ENCODE measurements around the gene PTPRCAP. TPM values are rescaled to one million over a fixed set of nuclear protein-coding genes. Genes with fewer than 3 reads are reported as not detected.

The PTPRCAP gene
- total and polyA plus RNA-seq, 2 experiments from 2014 or later = 3.3 to 3.5 TPM

GRCh38 chr11:67398661-67399563 is 38.6 kb downstream of the PTPRCAP start:
- no peaks in the 10 kb centered on the region for H3K9me2 ChIP-seq (ENCODE audit: insufficient read depth)
- no peak for TF ChIP-seq CREB1 (CRISPR knock-in tag; IDR thresholded peaks at IDR 0.05; ENCODE audit: low read depth)
- TF ChIP-seq REST (IDR thresholded peaks at IDR 0.05; ENCODE audit: unreplicated experiment) = no peak
- TF ChIP-seq ZNF331 (CRISPR knock-in tag; IDR thresholded peaks at IDR 0.05; ENCODE audit: low read depth) = no peak
- no peak for TF ChIP-seq POLR2AphosphoS5 (IDR thresholded peaks at IDR 0.05; ENCODE audit: low read depth)
- TF ChIP-seq ZNF462 (CRISPR knock-in tag; IDR thresholded peaks at IDR 0.05) = no peak
- no peak for TF ChIP-seq CTCF (conservative IDR thresholded peaks at IDR 0.05; ENCODE audit: low read depth in 2 of 2)
- no peak for TF ChIP-seq JUNB (IDR thresholded peaks at IDR 0.05; ENCODE audit: unreplicated experiment)
- no peak for TF ChIP-seq EZH2phosphoT487 (IDR thresholded peaks at IDR 0.05; ENCODE audit: unreplicated experiment)
- Mint-ChIP-seq H3K9me3 (no peaks in the 10 kb centered on the region), H3K27me3 (ENCODE audit: insufficient read depth, low read depth, poor library complexity) (peaks cover 14% of the 10 kb centered on the region), H3K4me3 (peak overlapping the region; percentile 29; the same call in 1 of the 3 replicates), H3K27ac (no peak overlapping the region), H3K4me1 (peaks cover 30% of the 10 kb centered on the region), H3K36me3 (ENCODE audit: low read depth) (peaks cover 38% of the 10 kb centered on the region)
- no peaks in the 10 kb centered on the region for H3K36me3 ChIP-seq (ENCODE audit: insufficient read depth)
- H3K4me3 ChIP-seq = no peak overlapping the region
- 0 out of 2 replicates have a peak, but pooled peaks cover 4% of the 10 kb centered on the region for H3F3A ChIP-seq (replicated peaks; ENCODE audit: low read depth)
- peaks cover 24% of the 10 kb centered on the region for H3K4me1 ChIP-seq (ENCODE audit: insufficient read depth)
- peaks cover 16% of the 10 kb centered on the region for H3K79me2 ChIP-seq (replicated peaks; ENCODE audit: insufficient read depth)
- peaks cover 8% of the 10 kb centered on the region; the same call in 1 of the 2 replicates for H4K20me1 ChIP-seq (replicated peaks; ENCODE audit: insufficient read depth)
- DNase-seq (ENCODE audit: low spot score) = no peak
- H3K27me3 ChIP-seq (ENCODE audit: insufficient read depth) = no peaks in the 10 kb centered on the region
- 0 out of 2 replicates have a peak overlapping the region, but pooled peaks have one; percentile 32 for H3K27ac ChIP-seq (ENCODE audit: low read depth)
- no peak overlapping the region for H2AFZ ChIP-seq
- no peak for ATAC-seq
- H3K4me2 ChIP-seq = no peak overlapping the region
